DOHH2 (cell line): ENCODE data around the gene VPS26A.

Experiments used
- H3F3A ChIP-seq: fragments of 200-600 bp; sonication (generic), shearing (Covaris generic); 2 replicates; pipeline ENCODE4 v1.6.0; 2016; ENCODE audit warnings: antibody characterized with exemption, mild to moderate bottlenecking; ENCODE audit not compliant: control insufficient read depth, insufficient read depth
- H3K27ac ChIP-seq: fragments of 200-600 bp; sonication (generic); 2 replicates; pipeline ENCODE4 v1.5.1; 2014; ENCODE audit warnings: low read depth, mild to moderate bottlenecking, low read length, moderate library complexity
- H3K27me3 ChIP-seq: fragments of 200-600 bp; sonication (generic); 2 replicates; pipeline ENCODE4 v1.6.1; 2014; ENCODE audit warnings: mild to moderate bottlenecking, low read length, mixed read lengths; ENCODE audit not compliant: control insufficient read depth
- H3K36me3 ChIP-seq: fragments of 200-600 bp; sonication (generic); 2 replicates; pipeline ENCODE4 v1.6.1; 2014; ENCODE audit warnings: mild to moderate bottlenecking, low read length, moderate library complexity, mixed read lengths; ENCODE audit not compliant: control insufficient read depth
- H3K4me1 ChIP-seq: fragments of 200-600 bp; sonication (generic); 2 replicates; pipeline ENCODE4 v1.6.1; 2014; ENCODE audit warnings: mild to moderate bottlenecking, low read length, mixed read lengths; ENCODE audit not compliant: control insufficient read depth
- H3K4me2 ChIP-seq: fragments of 200-600 bp; sonication (generic); 2 replicates; pipeline ENCODE4 v1.6.0; 2014; ENCODE audit warnings: mild to moderate bottlenecking, low read length, moderate library complexity
- H3K4me3 ChIP-seq: fragments of 200-600 bp; sonication (generic); 2 replicates; pipeline ENCODE4 v1.5.1; 2014; ENCODE audit warnings: mild to moderate bottlenecking, low read length, mixed read lengths
- H3K79me2 ChIP-seq: fragments of 200-600 bp; sonication (generic); 2 replicates; pipeline ENCODE4 v1.6.1; 2014; ENCODE audit warnings: mild to moderate bottlenecking, low read length, mixed read lengths; ENCODE audit not compliant: control insufficient read depth
- H3K9me2 ChIP-seq: fragments of 200-600 bp; sonication (generic); replicated peaks from 2 replicates; pipeline ENCODE4 v1.6.1; 2014; ENCODE audit warnings: mild to moderate bottlenecking, low read length, mixed read lengths; ENCODE audit not compliant: control insufficient read depth
- H3K9me3 ChIP-seq: fragments of 200-600 bp; sonication (generic); 2 replicates; pipeline ENCODE4 v1.6.1; 2014; ENCODE audit warnings: antibody characterized with exemption, low read length, mixed read lengths; ENCODE audit not compliant: control insufficient read depth, insufficient read depth
- H4K20me1 ChIP-seq: fragments of 200-600 bp; sonication (generic); 2 replicates; pipeline ENCODE4 v1.6.0; 2014; ENCODE audit warnings: low read depth, mild to moderate bottlenecking, antibody characterized with exemption, low read length, moderate library complexity; ENCODE audit not compliant: control insufficient read depth, insufficient read depth
- CTCF ChIP-seq: fragments of 200-600 bp; sonication (generic); IDR thresholded peaks from one replicate; pipeline ENCODE4 v1.5.1; 2014; ENCODE audit warnings: antibody characterized with exemption, mild to moderate bottlenecking, low read depth, low read length; ENCODE audit not compliant: poor library complexity, severe bottlenecking
- EZH2phosphoT487 ChIP-seq: fragments of 200-600 bp; sonication (generic); IDR thresholded peaks from 2 replicates; pipeline ENCODE4 v1.6.1; 2017; ENCODE audit warnings: borderline replicate concordance, mild to moderate bottlenecking, antibody characterized with exemption, low read length, moderate library complexity, mixed read lengths

Gene VPS26A

GRCh38 chr10:69151984-69152383 lies 28.0 kb downstream of the VPS26A start:
- H3K27ac ChIP-seq = no peak overlapping the region
- TF ChIP-seq CTCF (no peak), EZH2phosphoT487 (no peak)
- no peaks in the 10 kb centered on the region for H3K4me1 ChIP-seq
- no peak overlapping the region for H3K4me3 ChIP-seq
- H3K9me2 ChIP-seq = no peaks in the 10 kb centered on the region
- 0 out of 2 replicates have a peak, but pooled peaks cover 2% of the 10 kb centered on the region for H3F3A ChIP-seq
- no peaks in the 10 kb centered on the region for H4K20me1 ChIP-seq
- no peaks in the 10 kb centered on the region for H3K27me3 ChIP-seq
- H3K4me2 ChIP-seq = no peak overlapping the region
- H3K9me3 ChIP-seq = no peaks in the 10 kb centered on the region
- peaks cover 18% of the 10 kb centered on the region for H3K79me2 ChIP-seq
- H3K36me3 ChIP-seq = peaks cover under 1% of the 10 kb centered on the region; the same call in 1 of the 2 replicates

- Histone ChIP-seq H3K4me3 (no peak overlapping the region), H3K79me2 (peaks cover 10% of the 10 kb centered on the region), H3K27me3 (no peaks in the 10 kb centered on the region), H3K9me2 (no peaks in the 10 kb centered on the region), H3K27ac (no peak overlapping the region), H3K4me2 (no peak overlapping the region), H4K20me1 (no peaks in the 10 kb centered on the region), H3F3A (0 out of 2 replicates have a peak, but pooled peaks cover 2% of the 10 kb centered on the region), H3K4me1 (no peaks in the 10 kb centered on the region), H3K9me3 (no peaks in the 10 kb centered on the region), H3K36me3 (peaks cover 12% of the 10 kb centered on the region)
- no peak for TF ChIP-seq EZH2phosphoT487
- TF ChIP-seq CTCF = no peak
Observed at GRCh38 chr10:69153227-69153626, 29.2 kb downstream of the VPS26A start.

- Histone ChIP-seq H3K9me2 (no peaks in the 10 kb centered on the region), H3K4me2 (no peak overlapping the region), H3K4me1 (no peaks in the 10 kb centered on the region), H3K27me3 (no peaks in the 10 kb centered on the region), H3K4me3 (no peak overlapping the region), H3K36me3 (peaks cover 22% of the 10 kb centered on the region), H4K20me1 (no peaks in the 10 kb centered on the region), H3K79me2 (no peaks in the 10 kb centered on the region), H3K9me3 (no peaks in the 10 kb centered on the region), H3K27ac (no peak overlapping the region), H3F3A (no peaks in the 10 kb centered on the region)
- TF ChIP-seq CTCF (no peak), EZH2phosphoT487 (no peak)
Observed at GRCh38 chr10:69160809-69161241, 36.8 kb downstream of the VPS26A start.

- TF ChIP-seq EZH2phosphoT487 (no peak), CTCF (no peak)
- H3K9me2 ChIP-seq = no peaks in the 10 kb centered on the region
- peaks cover 6% of the 10 kb centered on the region; the same call in 1 of the 2 replicates for H3F3A ChIP-seq
- no peak overlapping the region for H3K4me3 ChIP-seq
- H4K20me1 ChIP-seq = no peaks in the 10 kb centered on the region
- no peaks in the 10 kb centered on the region for H3K79me2 ChIP-seq
- H3K4me1 ChIP-seq = no peaks in the 10 kb centered on the region
- no peaks in the 10 kb centered on the region for H3K9me3 ChIP-seq
- H3K27ac ChIP-seq = no peak overlapping the region
- no peaks in the 10 kb centered on the region for H3K27me3 ChIP-seq
- no peak overlapping the region for H3K4me2 ChIP-seq
- peaks cover 25% of the 10 kb centered on the region; the same call in 1 of the 2 replicates for H3K36me3 ChIP-seq
Observed at GRCh38 chr10:69168493-69168892, 44.5 kb downstream of the VPS26A start.
